ENCODE results near the gene BCL3.

Gene BCL3

GRCh38 chr19:44703336-44704078, 45.0 kb upstream of the BCL3 start:
- H2AFZ ChIP-seq, result no peak overlapping the region
- no peak overlapping the region for H3K4me2 ChIP-seq (ENCODE audit: low read length)
- no peaks in the 10 kb centered on the region for H3K36me3 ChIP-seq (ENCODE audit: control insufficient read depth, insufficient read depth, low read length)
- no peak overlapping the region for H3K9ac ChIP-seq
- H3K27ac ChIP-seq, result no peak overlapping the region
- no peak for TF ChIP-seq CTCF (IDR thresholded peaks at IDR 0.05)
- no peaks in the 10 kb centered on the region for H3K79me2 ChIP-seq
- no peaks in the 10 kb centered on the region for H3K9me3 ChIP-seq (ENCODE audit: control insufficient read depth, low read length)
- no peak overlapping the region for H3K4me3 ChIP-seq (ENCODE audit: low read depth, low read length)
- no peaks in the 10 kb centered on the region for H3K27me3 ChIP-seq (ENCODE audit: control insufficient read depth, insufficient read depth, low read length)
- H3K4me1 ChIP-seq, result peaks cover 15% of the 10 kb centered on the region

- Histone ChIP-seq H3K4me1 (peaks cover 12% of the 10 kb centered on the region), H3K27ac (no peak overlapping the region), H3K79me2 (no peaks in the 10 kb centered on the region), H3K4me3 (ENCODE audit: low read depth, low read length) (no peak overlapping the region), H3K4me2 (ENCODE audit: low read length) (no peak overlapping the region), H3K9me3 (ENCODE audit: control insufficient read depth, low read length) (no peaks in the 10 kb centered on the region), H3K36me3 (ENCODE audit: control insufficient read depth, insufficient read depth, low read length) (no peaks in the 10 kb centered on the region), H3K9ac (no peak overlapping the region), H3K27me3 (ENCODE audit: control insufficient read depth, insufficient read depth, low read length) (no peaks in the 10 kb centered on the region), H2AFZ (peak overlapping the region; percentile 6)
- TF ChIP-seq CTCF (IDR thresholded peaks at IDR 0.05), result no peak
Measured at GRCh38 chr19:44704982-44705381, 43.5 kb upstream of the BCL3 start.

GRCh38 chr19:44705502-44706010, 43.0 kb upstream of the BCL3 start:
- no peaks in the 10 kb centered on the region for H3K9me3 ChIP-seq (ENCODE audit: control insufficient read depth, low read length)
- no peaks in the 10 kb centered on the region for H3K79me2 ChIP-seq
- no peak overlapping the region for H2AFZ ChIP-seq
- no peak overlapping the region for H3K4me2 ChIP-seq (ENCODE audit: low read length)
- H3K4me1 ChIP-seq, result peaks cover 12% of the 10 kb centered on the region
- TF ChIP-seq CTCF (IDR thresholded peaks at IDR 0.05), result no peak
- no peak overlapping the region for H3K27ac ChIP-seq
- H3K27me3 ChIP-seq (ENCODE audit: control insufficient read depth, insufficient read depth, low read length), result no peaks in the 10 kb centered on the region
- no peak overlapping the region for H3K4me3 ChIP-seq (ENCODE audit: low read depth, low read length)
- no peak overlapping the region for H3K9ac ChIP-seq
- H3K36me3 ChIP-seq (ENCODE audit: control insufficient read depth, insufficient read depth, low read length), result no peaks in the 10 kb centered on the region

- Histone ChIP-seq H3K4me2 (ENCODE audit: low read length) (no peak overlapping the region), H3K27ac (no peak overlapping the region), H3K9me3 (ENCODE audit: control insufficient read depth, low read length) (no peaks in the 10 kb centered on the region), H3K36me3 (ENCODE audit: control insufficient read depth, insufficient read depth, low read length) (no peaks in the 10 kb centered on the region), H3K4me3 (ENCODE audit: low read depth, low read length) (no peak overlapping the region), H2AFZ (peak overlapping the region; percentile 11), H3K4me1 (peaks cover 12% of the 10 kb centered on the region), H3K9ac (no peak overlapping the region), H3K27me3 (ENCODE audit: control insufficient read depth, insufficient read depth, low read length) (no peaks in the 10 kb centered on the region), H3K79me2 (no peaks in the 10 kb centered on the region)
- no peak for TF ChIP-seq CTCF (IDR thresholded peaks at IDR 0.05)
Measured at GRCh38 chr19:44706506-44707236, 41.8 kb upstream of the BCL3 start.

Measured in parathyroid adenoma (tissue), 2 donors.